ENCODE measurements around the gene HES4.
"Not testable (repeated sequence)": the region's sequence is repeated elsewhere in the genome, so short reads cannot be mapped to it uniquely, and the experiment has no call there.

The HES4 gene

DNA sequence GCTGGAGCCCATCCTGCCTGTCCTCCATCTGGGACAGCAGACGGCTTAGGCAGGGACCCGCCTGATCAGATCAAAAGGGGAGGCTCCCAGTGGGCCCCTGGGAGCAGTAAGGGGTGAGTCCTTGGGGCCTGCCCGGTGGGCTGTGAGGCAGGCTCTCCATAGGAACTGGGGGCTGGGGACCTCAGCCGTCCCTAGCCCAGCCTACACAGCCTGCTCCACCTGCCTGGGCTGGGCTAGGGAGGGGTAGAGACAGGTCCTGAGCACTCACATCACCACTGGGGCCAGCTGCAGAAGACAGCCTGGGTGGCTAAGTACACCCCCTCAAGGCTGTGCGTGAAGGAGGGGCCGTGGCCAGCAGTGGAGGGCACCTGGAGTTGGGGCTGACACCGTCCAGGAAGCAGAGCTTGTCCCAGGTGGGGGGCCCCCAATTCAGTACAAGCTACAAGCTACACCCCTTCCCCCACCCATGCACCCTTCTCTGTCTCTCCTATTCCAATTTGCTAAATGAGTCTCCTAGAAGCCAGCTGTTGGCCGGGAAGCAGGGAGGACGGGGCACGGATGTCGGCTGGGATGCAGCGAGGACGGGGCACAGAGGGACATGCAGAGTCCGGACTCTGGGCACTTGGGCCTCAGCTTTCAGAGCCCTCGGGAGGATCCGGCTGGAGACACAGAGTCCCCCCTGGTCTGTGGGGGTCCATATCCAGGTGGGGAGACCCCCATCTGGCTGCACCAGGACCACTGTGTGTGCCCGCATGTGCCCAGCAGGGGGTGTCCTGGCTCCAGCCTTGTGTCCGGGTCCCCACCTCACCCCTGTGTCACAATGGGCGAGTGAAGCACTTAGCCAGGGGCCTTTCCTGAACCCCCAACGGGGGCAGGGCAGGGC lies 15.1 kb upstream of the HES4 start:
- no peak for DNase-seq

DNA sequence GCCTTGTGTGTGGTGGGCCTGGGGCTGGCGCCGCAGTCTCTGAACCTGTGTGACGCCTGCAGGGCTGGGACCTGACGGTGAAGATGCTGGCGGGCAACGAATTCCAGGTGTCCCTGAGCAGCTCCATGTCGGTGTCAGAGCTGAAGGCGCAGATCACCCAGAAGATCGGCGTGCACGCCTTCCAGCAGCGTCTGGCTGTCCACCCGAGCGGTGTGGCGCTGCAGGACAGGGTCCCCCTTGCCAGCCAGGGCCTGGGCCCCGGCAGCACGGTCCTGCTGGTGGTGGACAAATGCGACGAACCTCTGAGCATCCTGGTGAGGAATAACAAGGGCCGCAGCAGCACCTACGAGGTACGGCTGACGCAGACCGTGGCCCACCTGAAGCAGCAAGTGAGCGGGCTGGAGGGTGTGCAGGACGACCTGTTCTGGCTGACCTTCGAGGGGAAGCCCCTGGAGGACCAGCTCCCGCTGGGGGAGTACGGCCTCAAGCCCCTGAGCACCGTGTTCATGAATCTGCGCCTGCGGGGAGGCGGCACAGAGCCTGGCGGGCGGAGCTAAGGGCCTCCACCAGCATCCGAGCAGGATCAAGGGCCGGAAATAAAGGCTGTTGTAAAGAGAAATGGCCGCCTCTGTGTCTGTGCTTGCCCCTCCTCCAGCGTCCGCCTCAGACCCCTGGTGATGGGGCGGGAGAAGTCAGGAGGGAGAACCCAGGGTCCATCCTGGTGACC lies 14.2 kb upstream of the HES4 start:
- no peak for DNase-seq

DNA sequence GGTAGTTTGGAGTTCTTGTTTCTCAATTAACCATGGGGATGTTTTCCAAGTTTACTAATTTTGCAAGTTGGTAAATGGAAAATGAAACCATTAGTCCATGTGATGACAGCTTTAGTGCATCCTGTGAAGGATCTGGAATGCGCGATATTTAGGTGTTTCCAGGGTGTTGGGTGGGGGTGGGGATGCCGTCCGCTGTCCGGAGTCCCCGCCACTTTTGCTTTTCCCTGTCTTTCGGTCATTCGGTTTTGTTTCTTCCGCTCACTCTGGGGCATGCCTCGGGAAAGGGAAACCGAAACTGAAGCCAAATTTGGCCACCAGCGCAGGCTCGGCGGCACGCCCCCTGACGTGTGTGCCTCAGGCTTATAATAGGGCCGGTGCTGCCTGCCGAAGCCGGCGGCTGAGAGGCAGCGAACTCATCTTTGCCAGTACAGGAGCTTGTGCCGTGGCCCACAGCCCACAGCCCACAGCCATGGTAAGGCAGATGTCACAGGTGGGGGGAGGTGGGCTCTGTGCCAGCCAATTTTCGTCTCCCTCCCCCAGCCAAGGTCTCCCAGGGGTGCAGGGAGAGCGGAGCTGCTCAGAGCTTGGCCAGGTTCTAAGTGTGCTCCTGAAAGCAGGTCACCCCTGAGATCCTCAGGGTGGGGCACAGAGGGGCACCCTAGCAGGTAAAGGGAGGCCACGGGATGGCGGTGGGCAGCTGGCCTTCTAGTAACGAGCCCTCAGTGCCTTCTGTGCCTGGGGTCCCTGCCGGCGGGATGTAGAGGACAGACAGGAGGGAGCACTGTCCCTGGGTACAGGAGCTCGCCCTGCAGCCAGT lies 13.4 kb upstream of the HES4 start, which contains the start of gene ISG15:
ISG15 (plus strand) TSS at position 393 of the 817 bp plus-strand sequence; CDS start at position 470, 77 bp downstream.
- no peak for DNase-seq

DNA sequence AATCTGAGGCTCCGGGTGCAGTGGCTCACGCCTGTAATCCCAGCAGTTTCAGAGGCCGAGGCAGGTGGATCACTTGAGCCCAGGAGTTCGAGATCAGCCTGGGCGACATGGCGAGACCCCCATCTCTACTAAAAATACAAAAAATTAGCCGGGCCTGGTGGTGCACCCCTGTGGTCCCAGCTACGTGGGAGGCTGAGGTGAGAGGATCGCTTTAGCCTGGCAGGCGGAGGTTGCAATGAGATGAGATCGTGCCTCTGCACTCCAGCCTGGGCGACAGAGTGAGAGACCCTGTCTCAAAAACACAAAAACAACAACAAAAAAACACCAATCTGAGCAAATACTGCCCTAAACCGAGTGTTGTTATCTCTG lies 12.8 kb upstream of the HES4 start:
- DNase-seq = not testable (repeated sequence)

DNA sequence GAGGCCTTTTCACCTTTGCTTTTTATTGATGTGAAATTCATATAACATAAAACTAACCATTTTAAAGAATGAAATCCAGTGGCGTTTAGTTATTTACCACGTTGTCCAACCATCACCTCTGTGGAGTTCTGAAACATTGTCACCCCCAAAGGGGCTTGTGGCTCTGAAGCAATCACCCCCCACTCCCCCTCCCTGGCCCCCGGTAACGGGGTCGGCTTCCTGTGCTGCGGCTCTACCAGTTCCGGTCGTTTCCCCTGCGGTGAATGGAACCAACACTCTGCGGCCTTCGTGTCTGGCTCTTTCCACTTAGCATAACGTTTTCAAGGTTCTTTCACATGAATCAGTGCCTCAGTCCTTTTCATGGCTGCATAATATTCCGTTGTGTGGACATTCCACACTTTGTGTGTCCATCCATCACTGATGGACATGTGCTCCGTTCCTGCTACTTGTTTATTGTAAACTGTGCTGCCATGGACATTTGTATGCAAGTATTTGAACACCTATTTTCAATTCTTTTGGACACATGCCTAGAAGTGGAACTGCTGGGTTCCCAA lies 11.6 kb upstream of the HES4 start:
- DNase-seq = no peak

DNA sequence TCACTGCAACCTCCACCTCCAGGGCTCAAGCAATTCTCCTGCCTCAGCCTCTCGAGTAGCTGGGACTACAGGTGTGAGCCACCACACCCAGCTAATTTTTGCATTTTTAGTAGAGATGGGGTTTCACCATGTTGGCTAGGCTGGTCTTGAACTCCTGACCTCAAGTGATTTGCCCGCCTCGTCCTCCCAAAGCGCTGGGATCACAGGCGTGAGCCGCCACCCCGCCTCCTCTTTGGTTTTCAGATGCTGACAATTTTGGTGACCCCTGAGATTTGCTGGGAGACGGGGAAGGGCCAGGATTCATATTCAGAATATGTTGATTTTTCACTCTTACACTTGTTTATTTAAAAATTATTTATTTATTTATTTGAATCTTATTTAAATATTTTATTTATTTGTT lies 10.2 kb upstream of the HES4 start:
- not testable (repeated sequence) for DNase-seq

DNA sequence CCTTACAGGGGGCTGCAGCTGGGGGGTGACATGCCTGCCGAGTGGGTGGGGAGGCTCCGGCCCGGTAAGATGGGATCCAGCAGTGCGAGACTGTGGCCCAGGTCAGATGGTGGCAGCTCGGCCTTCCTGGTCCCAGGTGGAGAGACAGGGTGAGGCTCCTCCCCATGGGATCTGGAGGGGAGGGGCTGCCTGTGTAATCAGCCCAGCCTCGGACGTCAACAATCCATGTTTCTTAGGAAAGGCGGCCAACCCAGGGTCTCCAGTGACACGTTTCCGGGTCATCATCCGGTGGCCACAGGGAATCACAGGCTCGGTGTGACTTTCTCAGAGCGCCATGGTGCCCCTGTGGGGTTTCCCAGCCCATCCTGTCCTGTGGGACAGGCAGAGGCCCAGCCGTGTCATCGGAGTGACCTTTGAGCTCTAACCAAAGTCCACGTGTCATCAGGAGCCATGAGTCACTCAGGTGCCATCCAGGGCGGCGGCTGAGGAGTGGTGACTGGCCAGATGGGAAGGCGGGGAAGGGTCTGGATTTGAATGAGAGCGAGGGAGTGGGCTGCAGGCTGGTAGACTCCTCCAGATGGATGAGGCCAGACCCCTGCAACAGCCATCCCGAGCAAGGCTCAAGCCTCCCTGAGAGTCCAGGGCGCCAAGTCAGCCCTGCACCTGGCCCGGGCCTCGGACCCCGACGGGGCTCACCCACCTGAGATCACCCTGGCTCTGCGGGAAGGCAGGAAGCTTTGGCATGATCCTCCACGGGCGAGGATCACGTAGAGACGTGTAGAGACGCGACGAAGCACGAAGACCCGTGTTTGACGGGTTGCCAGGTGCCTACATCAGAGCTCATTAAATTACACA lies 6.6 kb upstream of the HES4 start:
- DNase-seq = no peak

DNA sequence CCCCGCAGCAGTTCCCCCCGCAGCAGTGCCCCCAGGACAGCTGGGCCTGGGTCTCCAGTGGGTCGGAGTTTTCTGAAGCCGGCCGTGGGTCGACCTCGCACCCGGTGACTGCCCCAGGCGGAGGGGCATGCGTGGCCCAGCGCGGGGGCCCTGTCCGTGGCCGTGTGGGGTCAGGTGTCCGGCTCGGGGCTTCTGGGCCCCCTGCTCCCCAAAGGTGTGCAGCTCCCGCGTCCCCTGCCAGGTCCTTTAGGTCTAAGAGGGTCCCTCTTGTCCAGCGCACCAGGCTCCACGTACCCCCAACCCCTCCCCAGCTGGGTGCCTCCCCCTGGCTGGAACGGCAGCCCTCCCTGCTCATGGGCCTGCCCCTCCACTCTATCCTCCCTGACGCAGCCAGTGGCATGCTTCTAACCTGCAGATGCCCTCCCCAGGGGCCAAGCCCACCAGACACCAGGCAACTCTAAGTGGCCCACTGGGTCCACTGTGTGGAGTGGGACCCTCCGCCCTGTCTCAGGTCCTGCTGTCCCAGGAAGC lies 5.9 kb upstream of the HES4 start:
- no peak for DNase-seq

DNA sequence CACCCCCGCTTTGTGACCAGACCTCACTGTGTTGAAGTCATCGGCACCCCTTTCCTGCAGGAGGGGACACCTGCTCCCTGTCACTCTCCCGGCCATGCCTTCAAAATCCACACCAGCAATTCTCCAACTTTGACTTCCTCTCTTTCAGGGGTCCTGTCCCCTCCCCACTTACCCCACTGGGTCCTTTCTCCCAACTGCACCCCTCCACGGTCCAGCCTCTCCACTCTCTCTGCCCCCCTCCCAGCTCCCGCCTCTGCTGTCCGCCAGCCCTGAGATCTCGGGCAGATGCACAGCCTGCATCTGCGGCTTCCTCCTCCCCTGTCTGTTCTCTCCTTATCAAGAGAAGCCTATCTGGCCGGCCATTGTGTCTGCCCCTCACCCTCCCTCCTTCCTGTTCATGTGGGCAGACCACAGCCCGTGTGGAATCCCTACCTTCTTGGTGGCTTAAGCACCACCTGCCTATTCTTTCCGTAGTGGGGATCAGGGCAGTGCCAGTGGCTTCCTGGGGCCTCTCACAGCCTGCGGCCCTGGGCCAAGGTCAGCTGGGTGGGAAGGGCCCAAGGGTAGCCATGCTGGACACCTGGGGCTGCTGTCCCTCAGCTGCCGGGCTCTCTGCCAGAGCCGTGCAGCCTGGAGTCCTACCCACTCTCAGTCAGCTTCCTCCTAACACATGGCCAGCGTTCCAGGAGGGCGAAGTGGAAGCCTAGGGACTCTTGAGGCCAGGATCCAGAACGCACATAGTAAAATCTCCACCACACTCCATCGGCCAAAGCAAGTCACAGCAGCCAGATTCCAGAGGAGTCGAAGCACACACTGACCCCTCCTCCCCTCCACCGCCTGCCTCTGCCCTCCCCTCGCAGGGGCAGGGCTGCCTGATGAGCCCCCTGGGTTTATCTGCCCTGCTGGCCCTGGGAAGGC lies 5.1 kb upstream of the HES4 start:
- DNase-seq = no peak

DNA sequence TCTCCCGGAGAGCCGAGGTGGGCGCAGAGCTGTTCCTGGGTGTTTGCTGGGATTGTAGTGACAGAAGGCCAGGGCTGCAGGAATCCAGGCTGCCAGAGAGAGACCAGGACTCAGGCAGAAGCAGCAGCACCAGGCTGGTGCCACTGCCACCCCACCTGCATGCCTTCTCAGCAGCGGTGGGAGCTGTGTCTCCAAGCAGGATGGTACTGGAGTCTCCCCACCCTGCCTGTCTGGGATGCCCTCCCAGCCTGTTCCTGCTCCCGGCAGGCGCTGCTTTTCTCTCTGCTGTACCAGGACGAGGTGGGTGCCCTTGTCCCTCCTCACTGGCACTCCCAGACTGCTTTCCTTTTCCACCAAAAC lies 4.5 kb upstream of the HES4 start:
- no peak for DNase-seq

DNA sequence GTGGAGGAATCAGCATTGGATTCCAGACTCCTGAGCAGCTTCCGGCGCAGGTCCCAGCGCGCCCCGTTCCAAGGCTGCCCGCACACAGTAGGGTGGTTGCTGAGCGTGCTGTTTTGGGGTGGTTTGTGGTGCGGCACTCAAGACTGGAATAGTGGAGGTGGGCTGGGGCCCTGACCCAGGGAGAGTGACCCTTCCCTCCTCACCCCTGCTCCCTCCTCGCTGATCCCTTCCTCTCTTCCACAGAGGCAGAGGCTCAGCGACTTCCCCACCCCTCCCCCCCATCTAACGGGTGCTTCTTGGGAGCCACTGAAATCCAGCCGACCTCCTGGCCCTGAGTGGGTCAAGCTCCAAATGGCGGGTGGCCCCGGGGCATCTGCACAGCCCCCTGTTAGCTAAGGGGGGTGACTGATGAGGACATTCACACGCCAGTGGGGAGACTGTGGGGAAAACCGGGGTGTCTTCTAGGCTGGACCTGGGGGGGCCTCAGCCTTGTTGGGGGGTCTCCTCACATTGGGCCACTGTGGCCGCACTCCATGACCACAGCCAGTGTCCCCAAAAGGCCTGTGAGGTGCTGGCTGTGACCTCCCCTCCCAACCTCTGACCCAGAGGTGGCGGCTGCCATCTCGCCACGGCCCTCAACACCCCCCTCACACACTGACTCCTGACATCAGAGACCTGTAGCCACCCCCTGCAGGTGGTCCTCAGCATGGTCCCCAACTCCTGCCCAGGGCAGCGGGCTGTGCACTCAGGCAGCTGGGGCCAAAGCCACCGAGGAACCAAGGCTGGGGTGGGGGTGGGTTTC lies 3.9 kb upstream of the HES4 start:
- DNase-seq = no peak

DNA sequence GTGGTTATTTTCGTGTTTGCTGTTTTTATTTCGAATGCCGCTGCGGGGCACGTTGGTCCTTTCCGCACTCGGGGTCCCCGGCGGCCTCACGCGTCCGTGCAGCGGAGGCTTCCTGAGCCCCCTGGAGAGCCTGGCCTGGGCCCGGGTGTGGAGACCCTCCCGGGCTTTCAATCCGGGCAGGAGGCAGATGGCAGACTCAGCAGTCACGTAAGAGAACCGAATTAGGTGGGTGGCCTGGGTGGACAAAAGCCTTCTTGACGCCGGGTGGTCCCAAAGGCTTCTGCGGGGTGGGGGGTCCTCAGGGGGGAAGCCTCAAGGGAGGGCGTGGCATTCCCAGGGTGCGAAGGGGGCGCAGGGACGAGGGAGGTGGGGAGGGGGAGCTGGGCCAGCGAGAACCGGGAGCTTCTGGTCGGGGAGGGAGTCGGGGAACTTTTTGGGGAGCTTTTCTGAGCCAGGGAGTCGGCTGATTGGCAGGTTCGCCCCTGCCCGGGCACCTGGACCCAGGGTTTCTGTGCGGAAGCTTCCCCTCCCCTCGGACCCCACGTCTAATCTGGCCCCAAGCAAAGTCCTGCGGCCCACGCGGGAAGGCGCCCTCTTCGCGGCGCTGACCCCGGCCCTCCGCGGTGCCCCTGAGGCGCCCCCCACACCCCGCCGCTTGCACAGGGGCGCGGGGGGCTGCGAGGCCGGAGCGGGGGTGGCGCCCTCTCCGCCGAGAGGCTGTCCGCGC lies 1.3 kb upstream of the HES4 start:
- no peak for DNase-seq

DNA sequence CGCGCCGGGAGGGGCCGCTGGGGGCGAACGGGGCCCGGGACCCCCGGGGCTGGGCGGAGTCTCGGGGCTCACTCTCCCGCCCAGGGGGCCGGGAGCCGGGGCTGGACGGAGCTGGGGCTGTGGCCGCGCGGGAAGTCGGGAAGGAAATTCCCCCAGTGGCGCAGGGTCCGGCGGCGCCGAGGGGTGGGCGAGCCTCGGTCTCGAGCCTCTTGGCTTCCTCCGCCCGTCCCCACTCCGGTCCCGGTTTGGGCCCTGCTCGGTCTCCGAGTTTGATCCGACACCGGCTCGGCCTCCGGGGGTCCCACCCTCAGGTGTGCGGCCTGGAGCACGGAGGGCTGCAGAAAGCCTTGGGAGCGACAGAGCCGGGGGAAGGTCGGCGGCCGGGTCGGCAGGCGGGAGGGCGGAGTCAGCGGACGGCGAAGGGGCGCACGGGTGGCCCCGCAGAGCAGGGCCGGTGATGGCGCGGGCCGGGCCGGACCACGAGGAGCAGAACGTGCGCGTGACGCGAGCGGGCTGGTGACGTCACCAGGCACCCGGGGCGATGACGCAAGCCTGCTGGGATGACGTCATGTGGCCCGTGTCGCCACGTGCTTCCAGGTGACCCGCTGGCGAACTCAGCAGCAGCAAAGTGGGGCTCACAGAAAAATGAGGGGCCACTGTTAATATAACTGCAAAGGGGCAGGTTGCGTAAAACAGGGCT lies 610 bp upstream of the HES4 start:
- DNase-seq = no peak

DNA sequence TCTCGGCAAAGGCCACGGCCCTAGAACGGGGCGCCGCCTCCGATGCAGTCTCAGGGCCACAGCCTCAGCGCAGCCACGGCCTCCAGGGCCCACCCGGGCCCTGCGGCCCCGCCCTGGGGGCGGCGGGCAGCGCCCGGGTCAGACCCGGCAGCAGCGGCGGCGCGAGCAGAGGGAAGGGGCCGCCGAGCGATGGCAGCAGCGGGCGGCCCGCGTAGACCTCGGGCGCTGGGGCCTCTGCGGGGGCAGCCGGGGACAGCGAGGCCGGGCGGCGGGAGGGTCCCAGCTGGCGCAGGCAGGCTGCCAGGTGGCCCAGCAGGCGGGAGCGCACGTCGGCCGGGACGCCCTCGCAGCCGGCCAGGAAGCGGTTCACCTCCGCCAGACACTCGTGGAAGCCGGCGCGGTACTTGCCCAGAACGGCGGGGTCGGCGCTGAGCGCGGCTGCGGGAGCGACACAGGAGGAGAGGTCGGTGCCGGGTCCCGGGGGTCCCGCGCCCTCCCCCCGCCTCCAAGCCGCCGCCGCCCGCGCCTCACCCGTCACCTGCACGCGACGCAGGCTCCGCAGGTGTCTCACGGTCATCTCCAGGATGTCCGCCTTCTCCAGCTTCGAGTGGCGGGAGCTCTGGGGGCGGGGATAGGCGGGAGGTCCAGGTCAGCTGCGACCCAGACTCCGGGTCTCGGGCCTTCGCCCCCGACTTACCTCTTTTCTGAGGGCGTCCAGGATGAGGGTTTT lies 737 bp downstream of the HES4 start:
- DNase-seq = no peak

DNA sequence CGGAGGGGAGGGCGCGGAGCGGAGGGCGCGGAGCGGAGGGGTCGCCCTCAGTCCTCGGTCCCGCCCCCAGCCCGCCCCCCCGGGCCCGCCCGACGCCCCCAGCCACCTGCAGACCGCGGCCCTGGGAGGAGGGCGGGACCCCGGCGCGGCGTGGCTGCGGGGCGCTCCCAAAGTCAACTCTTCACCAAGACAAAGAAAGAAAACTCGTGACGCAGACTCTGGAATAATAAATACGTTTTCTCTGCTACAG lies 1.2 kb downstream of the HES4 start:
- no peak for DNase-seq

DNA sequence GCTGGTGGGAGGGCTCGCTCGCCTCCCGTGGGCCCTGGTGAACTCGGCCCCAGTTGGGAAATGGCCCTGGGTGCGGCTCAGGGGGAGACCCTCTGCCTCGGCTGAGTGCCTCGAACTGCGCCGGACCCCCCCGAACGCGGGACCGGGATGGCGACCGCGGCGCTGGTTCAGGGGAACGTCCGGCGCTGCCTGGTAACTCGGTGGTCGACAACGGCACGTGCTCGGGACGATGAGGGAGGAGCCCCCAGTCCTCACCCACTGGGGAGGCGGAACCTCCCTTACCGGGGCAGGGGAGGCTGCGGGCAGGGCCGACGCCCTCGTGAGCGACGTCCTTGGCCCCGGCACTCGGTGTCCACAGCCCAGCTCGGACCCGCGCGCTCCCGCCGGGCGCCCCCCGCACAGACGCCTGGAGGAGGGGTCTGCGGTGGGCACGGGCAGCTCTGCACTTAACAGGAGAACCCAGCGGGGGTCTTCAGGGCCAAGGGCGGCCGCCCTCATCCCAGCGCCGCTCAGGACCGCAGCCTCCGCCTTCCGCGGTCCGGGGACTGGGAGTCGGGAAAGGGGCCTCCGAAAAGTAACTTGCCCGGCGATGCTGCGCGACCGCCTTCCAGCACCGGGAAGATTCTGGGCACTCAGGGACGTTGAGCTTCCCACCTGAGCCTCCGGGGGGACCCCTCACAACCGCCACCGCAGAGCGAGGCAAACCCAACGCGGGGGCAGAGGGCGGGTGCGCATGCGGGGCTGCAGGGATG lies 1.7 kb downstream of the HES4 start:
- no peak for DNase-seq

DNA sequence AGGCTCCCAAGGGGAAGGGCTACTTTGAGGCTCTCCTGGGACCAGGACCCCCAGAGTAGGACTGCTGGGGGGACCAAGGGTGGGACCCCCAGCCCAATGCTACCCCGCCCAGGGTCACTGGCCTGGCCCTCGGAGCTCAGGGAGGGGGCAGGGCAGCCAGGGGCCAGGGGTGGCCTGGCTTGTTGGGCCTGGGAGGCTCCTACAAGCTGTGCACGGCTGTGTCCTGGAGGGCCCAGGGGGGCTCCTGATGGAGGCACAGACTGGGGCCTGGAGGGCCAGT lies 2.2 kb downstream of the HES4 start:
- DNase-seq = no peak

Data from NCI-H187 treated with DMSO at 0.1 percent for 48 hours (cell line).